ENCODE results near the gene XYLT1. TPM values are rescaled to one million over a fixed set of nuclear protein-coding genes. Genes with fewer than 3 reads are reported as not detected.

XYLT1 gene
- total RNA-seq, 1 donor from 2014 or later = under 0.01 TPM

GRCh38 chr16:17211797-17212196, 259.0 kb downstream of the XYLT1 start:
- TF ChIP-seq CTCF (IDR thresholded peaks at IDR 0.05; ENCODE audit: insufficient read depth, low read length, severe bottlenecking) = no peak
- Histone ChIP-seq H3K36me3 (ENCODE audit: control insufficient read depth, insufficient read depth, low read length) (no peaks in the 10 kb centered on the region), H3K27me3 (ENCODE audit: control insufficient read depth, insufficient read depth, low read length) (no peaks in the 10 kb centered on the region), H3K4me3 (ENCODE audit: low read depth, low read length) (no peak overlapping the region)
- no peak for FAIRE-seq
- DNase-seq (ENCODE audit: low read depth) = no peak

GRCh38 chr16:17206712-17207111, 264.0 kb downstream of the XYLT1 start:
- Histone ChIP-seq H3K36me3 (ENCODE audit: control insufficient read depth, insufficient read depth, low read length) (no peaks in the 10 kb centered on the region), H3K27me3 (ENCODE audit: control insufficient read depth, insufficient read depth, low read length) (no peaks in the 10 kb centered on the region), H3K4me3 (ENCODE audit: low read depth, low read length) (no peak overlapping the region)
- FAIRE-seq = no peak
- TF ChIP-seq CTCF (IDR thresholded peaks at IDR 0.05; ENCODE audit: insufficient read depth, low read length, severe bottlenecking) = no peak
- no peak for DNase-seq (ENCODE audit: low read depth)

GRCh38 chr16:17205279-17206211, 265.2 kb downstream of the XYLT1 start:
- FAIRE-seq (no peak), DNase-seq (ENCODE audit: low read depth) (no peak)
- TF ChIP-seq CTCF (IDR thresholded peaks at IDR 0.05; ENCODE audit: insufficient read depth, low read length, severe bottlenecking) = no peak
- Histone ChIP-seq H3K4me3 (ENCODE audit: low read depth, low read length) (no peak overlapping the region), H3K36me3 (ENCODE audit: control insufficient read depth, insufficient read depth, low read length) (no peaks in the 10 kb centered on the region), H3K27me3 (ENCODE audit: control insufficient read depth, insufficient read depth, low read length) (no peaks in the 10 kb centered on the region)

GRCh38 chr16:17204644-17205043, 266.1 kb downstream of the XYLT1 start:
- Histone ChIP-seq H3K27me3 (ENCODE audit: control insufficient read depth, insufficient read depth, low read length) (no peaks in the 10 kb centered on the region), H3K4me3 (ENCODE audit: low read depth, low read length) (no peak overlapping the region), H3K36me3 (ENCODE audit: control insufficient read depth, insufficient read depth, low read length) (no peaks in the 10 kb centered on the region)
- FAIRE-seq (no peak), DNase-seq (ENCODE audit: low read depth) (no peak)
- no peak for TF ChIP-seq CTCF (IDR thresholded peaks at IDR 0.05; ENCODE audit: insufficient read depth, low read length, severe bottlenecking)

GRCh38 chr16:17204206-17204605, 266.6 kb downstream of the XYLT1 start:
- no peak overlapping the region for H3K4me3 ChIP-seq (ENCODE audit: low read depth, low read length)
- DNase-seq (ENCODE audit: low read depth) (no peak), FAIRE-seq (no peak)
- no peaks in the 10 kb centered on the region for H3K27me3 ChIP-seq (ENCODE audit: control insufficient read depth, insufficient read depth, low read length)
- no peak for TF ChIP-seq CTCF (IDR thresholded peaks at IDR 0.05; ENCODE audit: insufficient read depth, low read length, severe bottlenecking)
- H3K36me3 ChIP-seq (ENCODE audit: control insufficient read depth, insufficient read depth, low read length) = no peaks in the 10 kb centered on the region

Data from bronchial epithelial cell (primary cell).